Ramos (cell line): ENCODE data around the gene ABCA1.

Experiments used
- in situ Hi-C: fragments of 300-500 bp; cut with MboI; formaldehyde crosslinking; loops from one replicate; pipeline ENCODE4 v1.14.3; 2022; ENCODE audit warnings: low sequenced_read_pairs; ENCODE audit not compliant: unreplicated experiment

ABCA1 gene

DNA sequence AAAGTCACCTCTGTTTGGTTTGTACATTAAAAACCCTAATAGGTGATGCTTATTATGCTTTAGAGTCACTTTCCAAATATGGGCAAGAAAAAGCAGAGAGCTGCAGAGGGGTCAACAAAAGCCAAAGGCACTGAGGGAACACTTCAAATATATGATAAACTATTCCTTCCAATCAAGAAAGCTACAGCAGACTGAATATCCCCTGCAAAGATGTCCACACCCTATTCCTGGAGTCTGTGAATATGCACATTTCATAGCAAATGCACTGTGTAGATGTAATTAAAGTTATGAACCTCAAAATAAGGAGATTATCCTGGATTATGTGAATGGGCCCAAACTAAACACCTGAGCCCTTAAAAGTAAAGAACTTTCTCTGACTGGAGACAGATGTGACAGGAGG lies 74.3 kb downstream of the ABCA1 start:
- in situ Hi-C loops: no loop called here

GRCh38 chr9:104853159-104853558 lies 74.8 kb downstream of the ABCA1 start:
- in situ Hi-C loops: no loop called here

GRCh38 chr9:104851546-104851920 lies 76.4 kb downstream of the ABCA1 start:
- in situ Hi-C loops: no loop called here

- in situ Hi-C loops: no loop called here
These were observed 77.0 kb downstream of the ABCA1 start for GRCh38 chr9:104850786-104851545.

GRCh38 chr9:104849023-104849422 lies 78.9 kb downstream of the ABCA1 start:
- in situ Hi-C loops: no loop called here

DNA sequence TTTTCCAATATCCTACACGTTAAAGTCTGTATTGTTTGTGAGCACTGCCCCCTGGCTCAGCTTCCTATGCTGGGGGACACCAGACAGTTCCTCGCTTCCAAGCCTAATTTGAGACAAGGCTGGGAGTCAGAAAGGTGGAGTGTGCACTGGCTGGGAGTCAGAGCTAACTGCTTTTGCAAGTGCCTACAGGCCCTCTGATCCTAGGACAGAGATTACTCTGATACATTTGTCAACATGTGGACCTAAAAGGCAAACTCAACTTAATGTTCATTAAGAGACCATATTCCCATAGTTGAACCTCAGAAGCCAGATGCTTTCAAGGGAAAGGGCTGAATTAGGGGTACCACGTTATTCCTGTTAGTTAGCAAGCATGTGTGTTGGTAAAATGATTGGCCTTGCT lies 83.2 kb downstream of the ABCA1 start:
- in situ Hi-C loops: no loop called here

GRCh38 chr9:104843644-104844240 lies 84.2 kb downstream of the ABCA1 start:
- in situ Hi-C loops: no loop called here

- in situ Hi-C loops: no loop called here
These were observed 85.3 kb downstream of the ABCA1 start for GRCh38 chr9:104842698-104843097.

- in situ Hi-C loops: no loop called here
These were observed 86.3 kb downstream of the ABCA1 start for GRCh38 chr9:104841601-104842141.

GRCh38 chr9:104838958-104839357 lies 89.0 kb downstream of the ABCA1 start:
- in situ Hi-C loops: no loop called here

DNA sequence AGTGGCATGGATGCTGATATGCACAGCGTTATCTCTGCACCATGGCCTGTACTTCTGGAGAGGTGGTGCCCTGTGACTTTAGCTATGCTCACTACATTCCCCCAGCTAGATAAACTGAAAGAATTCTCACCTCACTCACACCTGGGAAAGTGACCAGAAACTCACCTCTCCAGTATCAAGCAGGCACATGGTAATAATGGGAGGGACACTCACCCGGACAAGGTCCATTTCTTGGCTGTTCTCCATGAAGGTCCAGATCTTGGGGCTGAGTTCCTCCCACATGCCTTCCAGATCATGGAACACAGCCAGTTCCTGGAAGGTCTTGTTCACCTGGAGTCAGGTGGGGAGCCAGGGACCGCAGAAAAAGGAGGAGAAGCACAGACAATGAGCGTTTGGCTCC lies 91.2 kb downstream of the ABCA1 start:
- in situ Hi-C loops: no loop called here

DNA sequence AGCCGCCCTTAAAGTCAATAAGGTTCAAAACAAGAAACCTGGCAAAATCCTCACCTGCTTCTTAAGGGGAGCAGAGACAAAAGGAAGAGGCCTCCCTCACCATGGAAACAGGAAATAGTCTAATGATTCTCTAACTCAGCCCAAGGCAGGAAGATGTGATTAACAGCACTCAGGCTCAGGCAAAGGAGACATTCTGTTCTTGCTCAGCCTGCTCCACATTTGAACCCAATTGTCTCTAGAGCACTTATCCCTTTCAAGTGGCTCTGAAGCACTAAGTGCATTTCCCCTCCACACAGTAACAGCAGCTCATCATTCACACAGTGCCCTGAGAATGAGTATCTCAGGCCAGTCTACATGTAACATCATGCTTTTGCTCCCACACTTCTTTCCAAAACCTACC lies 91.7 kb downstream of the ABCA1 start:
- in situ Hi-C loops: no loop called here

GRCh38 chr9:104835161-104835560 lies 92.8 kb downstream of the ABCA1 start:
- in situ Hi-C loops: no loop called here

- in situ Hi-C loops: no loop called here
These were observed 94.3 kb downstream of the ABCA1 start for GRCh38 chr9:104833696-104834095.

DNA sequence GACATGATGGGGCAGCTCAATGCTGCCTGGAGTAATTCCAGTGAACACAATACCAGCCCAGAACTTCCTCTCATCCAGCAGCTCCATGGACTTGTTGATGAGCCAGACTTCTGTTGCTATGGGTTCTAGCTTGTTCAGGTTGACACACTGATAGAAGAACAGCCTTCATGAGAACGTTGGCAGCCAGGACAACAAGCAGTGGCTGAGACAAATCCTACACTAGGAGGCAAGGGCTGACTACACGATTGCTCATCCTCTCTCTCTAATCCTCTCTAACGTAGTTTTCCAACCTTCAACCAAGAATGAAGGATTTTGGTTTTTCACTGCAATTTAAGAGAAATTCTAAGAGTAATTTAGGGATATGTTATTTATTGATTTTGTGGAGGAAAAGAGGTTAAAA lies 96.3 kb downstream of the ABCA1 start:
- in situ Hi-C loops: no loop called here

- in situ Hi-C loops: no loop called here
These were observed 101.0 kb downstream of the ABCA1 start for GRCh38 chr9:104826911-104827310.

DNA sequence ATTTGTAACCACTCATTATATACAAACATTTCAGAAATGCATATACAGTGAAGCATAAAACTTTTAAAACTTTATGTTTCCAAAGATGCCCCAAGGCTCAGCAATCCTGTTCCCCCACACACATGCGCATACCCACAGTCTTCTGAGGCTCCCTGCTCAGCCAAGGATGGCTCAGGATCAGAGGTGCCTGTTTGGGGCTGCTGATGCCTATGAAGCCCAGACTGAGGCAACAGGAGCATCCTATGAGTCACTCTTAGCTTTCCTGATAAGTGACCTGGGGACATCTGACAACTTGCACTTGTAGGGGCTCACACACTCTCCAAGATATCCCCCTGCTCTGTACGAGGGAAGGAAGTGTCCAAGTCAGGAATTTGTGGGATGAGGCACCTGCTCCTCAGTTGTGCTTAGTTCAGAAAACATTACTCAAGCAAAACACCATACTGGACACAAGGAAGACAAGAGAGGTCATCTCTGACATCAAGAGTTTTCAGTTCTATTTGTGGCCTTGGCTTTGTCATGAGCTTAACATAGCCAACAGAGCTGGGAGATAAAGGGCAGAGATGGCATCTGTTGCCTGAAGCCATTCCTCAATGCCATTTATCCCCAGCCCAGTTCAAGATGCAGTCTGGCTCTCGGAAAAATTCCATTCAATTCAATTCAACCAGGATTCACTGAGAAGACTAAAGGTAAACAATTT lies 101.7 kb downstream of the ABCA1 start:
- in situ Hi-C loops: no loop called here

DNA sequence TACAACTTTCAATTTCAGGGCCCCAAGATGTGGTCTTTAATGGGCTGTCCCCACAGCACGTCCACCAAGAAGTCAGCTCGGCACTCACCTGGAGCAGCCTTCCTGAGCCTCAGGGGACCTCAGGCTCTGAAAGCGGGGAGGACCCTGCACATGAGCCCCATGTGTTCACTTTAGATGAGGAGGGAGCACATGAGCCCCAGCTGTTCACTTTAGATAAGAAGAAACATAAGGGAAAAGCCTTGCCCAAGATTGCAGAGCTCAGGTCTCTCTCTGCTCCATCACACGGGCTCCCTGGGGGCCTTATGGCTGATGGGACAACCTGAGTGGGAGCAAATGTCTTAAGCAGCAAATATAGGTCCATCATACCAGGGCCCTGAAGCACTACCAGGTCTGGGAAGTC lies 107.6 kb downstream of the ABCA1 start:
- in situ Hi-C loops: no loop called here

DNA sequence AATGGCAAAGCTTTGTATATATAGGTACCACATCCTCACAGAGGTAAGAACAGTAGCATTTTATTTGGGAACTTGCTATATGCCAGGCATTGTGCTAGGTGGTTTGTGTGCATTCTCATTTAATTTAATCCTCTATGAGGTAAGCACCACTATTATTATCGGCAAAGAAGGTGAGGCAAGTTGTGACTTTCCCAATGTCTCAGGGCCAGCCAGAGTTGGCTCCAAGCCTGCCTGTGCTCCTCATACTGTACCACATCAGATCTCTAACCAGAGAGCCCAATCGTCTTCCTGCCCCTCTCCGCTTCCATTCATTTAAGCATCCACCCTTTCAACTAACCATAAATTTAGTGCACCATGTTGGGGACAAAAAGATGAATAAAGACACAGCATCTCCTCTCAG lies 108.9 kb downstream of the ABCA1 start:
- in situ Hi-C loops: no loop called here

GRCh38 chr9:104817437-104817836 lies 110.5 kb downstream of the ABCA1 start:
- in situ Hi-C loops: no loop called here

DNA sequence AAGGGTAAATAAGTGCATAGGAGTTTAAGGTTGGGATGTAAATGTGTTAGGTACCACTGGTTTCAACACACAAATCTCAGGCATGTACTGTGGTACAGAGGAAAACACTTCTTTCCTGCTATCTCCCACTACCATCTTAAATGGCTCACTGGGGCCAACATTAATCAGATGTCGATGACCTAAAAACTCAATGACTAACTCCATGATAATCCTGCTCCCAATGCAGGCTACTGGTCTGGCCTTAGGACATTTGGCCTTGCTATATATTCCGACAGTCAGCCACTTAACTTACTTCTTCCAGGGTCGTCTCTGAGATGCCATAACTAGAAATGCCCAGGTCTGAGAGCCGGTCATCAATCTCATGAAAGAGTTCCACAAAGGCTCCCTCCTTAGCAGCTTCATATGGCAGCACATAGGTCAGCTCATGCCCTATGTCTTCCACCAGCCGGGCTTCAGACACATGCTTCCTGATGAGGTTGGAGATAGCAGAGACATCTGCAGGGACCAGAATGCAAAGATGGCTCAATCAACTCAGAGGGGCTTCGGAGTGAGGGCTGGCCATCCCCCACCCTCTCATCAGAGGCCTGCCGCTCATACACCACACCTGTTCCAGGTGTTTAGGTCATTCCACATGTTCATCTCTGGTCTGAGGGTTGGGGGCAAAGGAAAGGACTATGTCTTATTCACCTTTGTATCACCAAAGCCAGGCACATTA lies 111.9 kb downstream of the ABCA1 start:
- in situ Hi-C loops: no loop called here
